EH (cell line): ENCODE results near the gene GLIPR2.
"Not testable (repeated sequence)": the region's sequence is repeated elsewhere in the genome, so short reads cannot be mapped to it uniquely, and the experiment has no call there.

Source experiments
- DNase-seq: peaks from one replicate; pipeline ENCODE4 v3.0.0-alpha.2; 2015; ENCODE audit warnings: low read depth

Gene GLIPR2

DNA sequence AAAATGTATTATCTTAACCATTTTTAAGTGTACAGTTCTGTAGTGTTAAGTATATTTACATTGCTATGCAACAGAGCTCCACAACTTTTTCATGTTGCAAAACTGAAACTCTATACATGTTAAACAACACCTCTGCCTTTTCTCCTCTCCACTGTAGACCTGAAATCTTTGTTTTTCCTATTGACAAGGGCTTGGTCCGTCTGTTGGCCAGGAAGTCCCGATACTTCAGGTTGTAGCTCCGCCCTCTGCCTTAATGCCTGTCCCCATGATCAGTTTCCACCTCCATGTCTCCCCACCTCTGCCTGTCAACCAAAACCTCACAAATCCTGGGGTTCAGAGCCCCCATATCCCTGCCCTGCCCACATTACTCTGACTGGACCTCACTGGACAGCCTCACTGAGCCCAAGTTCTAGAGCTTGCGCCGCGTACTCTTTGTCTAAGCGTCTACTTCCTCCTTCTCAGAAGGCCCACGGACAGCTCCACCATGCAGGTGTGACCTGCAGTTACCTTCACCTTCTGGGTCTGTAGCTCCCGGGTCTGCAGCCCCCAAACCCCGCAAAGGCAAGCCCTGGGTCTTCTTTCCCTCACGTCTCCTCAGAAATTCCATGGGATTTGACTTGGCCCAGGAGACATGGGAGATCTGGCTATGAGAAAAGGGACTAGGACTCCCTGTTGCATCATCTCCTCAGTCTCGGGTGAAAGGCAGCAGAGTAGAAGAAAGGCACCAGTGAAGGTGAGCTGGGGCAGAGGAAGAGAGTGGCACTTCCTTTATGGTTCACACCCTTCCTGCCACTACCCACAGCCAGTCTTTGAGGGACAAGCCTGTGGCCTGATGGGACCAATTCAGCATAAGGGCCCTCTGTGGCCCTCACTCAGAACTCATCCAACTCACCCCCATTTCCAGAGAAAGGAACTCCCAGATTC lies 8.0 kb downstream of the GLIPR2 start:
- no peak for DNase-seq

DNA sequence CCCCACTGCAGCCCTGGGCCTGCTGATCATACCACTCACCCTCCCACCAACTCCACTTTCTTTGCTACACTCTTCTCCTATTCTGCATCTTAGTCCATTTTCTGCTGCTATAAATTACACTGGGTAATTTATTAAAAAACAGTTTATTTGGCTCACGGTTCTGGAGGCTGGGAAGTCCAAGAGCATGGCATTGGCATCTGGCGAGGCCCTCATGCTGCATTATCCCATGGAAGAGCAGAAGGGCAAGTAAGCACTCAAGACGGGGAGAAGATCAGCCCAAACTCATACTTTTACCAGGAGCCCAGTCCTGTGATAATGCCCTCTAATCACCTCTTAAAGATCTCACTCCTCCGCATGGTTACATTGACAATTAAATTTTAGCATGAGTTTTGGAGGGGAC lies 9.4 kb downstream of the GLIPR2 start:
- DNase-seq = no peak

DNA sequence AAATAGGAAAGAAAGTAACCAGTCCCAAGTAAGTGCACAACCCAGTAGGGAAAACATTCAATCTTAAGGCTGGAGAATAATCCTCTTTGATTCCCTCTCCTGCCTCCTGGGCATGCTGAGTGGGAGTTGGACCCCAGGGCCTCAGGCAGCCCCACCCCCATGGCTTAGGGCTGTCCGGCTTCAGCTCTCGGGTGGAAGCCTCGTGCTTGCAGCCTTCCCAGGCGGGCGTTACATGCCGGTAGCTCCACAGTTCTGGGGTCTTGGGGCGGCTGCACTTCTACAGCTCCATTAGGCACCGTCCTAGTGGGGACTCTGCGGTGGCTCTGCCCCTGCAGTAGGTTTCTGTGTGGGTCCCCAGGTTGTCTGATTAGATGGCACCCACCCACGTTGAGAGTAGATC lies 10.1 kb downstream of the GLIPR2 start:
- DNase-seq = no peak

DNA sequence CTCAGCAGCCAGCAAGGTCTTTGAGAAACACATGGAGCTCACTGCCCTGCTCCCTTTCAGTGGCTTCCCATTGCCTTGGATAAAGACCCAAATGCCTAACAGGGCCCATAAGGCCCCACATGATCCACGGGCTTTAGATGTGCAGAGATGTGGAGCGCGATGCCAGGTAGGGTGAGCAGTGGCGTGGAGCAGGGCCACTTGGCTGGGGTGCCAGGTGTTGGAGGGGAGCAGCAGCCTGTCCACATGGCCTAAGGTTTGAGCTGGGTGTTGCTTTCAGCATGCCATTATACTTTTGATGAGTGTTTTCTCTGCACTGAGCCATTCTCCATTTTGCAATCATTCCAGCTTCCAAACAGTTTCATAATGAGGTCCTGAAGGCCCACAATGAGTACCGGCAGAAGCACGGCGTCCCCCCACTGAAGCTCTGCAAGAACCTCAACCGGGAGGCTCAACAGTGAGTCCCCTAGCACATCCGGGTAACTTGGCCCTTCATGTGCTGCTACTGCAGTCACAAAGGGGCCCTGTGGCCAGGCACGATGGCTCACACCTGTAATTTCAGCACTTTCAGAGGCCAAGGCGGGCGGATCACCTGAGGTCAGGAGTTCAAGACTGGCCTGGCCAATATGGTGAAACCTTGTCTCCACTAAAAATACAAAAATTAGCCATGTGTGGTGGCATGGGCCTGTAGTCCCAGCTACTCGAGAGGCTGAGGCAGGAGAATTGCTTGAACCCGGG lies 11.1 kb downstream of the GLIPR2 start:
- DNase-seq = no peak

DNA sequence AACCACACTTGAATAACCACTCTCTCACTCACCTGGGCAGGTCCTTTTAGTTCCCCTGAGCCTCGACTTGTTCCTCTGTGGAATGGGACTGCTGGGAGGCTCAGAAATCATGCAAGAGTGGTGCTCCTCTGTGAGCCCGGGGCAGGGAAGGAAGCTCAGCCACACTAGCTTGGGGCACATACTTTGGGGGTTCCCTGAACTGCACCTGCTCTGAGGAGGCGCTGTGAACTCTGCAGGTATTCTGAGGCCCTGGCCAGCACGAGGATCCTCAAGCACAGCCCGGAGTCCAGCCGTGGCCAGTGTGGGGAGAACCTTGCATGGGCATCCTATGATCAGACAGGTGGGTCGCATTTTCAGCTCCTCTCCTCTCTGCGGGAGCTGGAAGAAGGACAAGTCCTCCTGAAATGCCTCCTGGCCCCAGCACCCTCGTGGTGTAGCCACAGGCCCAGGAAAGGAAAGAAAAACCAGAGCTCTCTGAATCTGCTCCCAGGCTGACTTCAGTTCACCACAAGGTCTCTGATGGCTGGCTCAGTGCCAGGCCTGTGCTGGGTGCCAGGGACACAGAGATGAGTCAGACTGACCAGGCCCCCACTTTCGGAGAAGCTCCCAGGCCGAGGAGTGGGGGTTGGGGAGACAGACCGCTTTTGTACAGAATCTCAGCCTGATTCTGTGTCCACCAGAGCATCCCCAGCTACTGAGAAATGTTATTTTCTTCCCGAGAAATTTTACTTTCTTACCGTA lies 11.9 kb downstream of the GLIPR2 start:
- DNase-seq = peak; percentile 99

DNA sequence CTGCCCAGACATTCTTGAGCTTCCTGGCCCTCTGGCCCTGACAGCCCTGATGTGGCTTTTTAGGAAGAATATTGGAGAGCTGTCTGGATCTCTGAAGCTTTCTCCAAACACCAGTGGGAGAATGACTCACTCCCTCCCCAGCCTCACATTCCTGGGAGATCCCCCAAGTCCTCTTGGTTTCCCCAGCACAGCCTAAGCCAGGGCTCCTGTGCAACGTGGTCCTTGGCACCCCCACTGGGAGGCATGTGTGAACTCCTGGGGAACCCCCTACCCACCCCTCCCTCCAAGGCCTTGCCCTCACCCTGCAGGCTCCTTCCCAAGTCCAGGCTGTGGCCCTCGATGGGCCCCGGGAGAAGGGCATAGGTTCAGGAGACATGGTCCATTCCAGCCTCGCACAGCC lies 12.7 kb downstream of the GLIPR2 start:
- DNase-seq = peak; percentile 87

DNA sequence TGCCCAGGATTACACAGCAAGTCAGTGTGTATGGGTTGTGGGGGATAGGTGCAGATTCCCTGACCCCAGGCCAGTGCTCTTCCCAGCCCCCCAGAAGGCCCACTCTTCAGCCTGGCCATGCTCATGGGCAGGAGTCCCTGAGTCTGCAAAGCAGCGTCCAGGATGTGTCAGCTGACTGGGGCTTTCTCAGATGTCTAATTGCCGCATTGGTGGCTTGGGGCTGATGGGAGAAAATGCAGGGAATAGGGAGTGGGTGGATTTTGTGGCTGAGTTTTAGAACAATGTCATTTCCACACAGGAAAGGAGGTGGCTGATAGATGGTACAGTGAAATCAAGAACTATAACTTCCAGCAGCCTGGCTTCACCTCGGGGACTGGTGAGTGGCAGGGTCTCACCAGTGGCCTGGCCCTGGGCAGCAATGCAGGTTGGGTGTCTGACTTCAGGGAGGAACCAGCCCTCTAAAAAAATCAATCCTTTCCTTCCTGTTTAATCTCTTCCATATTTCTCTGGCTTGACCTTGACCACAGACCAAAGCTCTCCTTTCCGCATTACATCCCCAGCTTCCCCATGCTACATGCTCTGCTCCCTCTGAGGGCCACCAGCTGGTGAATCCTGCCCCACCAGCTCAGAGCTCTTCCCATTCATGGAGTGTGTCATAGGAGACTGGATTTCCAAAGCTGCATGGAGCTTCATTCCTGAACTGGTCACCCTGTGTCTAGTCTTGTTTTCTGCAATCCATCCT lies 14.2 kb downstream of the GLIPR2 start:
- DNase-seq = peak; percentile 61

DNA sequence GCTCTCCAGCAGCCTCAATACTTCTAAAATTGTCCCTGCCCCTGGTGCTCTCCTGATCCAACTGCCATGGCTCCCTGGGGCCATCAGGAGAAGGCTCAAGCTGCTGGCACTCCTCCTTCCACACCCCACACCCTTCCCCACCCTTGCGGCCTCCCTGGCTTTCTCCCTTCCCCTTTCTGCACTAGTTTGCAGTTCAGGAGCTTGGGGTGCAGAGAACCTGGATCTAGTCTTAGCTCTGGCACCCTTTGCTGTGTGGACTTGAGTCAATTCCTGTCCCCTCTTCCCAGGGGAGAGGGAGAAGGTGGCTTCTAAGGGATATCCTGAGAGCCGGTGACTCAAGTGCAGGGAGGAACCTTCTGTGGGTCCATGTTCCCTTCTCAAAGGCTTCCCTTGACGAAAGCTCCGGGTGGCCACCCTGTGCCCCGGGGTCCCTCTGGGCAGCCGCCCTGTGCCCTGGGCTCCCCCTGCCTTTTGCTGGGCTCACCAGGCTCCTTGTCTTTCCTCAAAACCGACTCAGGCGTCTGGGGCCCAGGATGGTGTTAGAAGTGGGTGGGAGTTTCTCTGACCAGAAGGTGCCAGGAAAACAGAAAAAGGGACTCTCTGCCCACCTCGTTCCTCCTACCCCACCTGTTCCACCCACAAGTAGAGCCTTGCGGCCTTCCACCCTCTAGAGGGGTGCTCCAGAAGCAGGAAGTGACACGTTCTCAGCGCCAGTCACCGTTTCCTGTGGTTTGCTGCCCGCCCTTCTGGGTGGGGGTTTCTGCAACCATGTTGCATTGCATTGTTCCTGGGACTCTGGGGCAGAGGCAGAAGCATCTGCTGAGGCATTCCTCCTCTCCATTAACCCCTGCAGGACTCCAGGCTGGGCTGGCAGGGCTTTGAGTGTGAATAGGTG lies 15.0 kb downstream of the GLIPR2 start:
- DNase-seq = peak; percentile 83

DNA sequence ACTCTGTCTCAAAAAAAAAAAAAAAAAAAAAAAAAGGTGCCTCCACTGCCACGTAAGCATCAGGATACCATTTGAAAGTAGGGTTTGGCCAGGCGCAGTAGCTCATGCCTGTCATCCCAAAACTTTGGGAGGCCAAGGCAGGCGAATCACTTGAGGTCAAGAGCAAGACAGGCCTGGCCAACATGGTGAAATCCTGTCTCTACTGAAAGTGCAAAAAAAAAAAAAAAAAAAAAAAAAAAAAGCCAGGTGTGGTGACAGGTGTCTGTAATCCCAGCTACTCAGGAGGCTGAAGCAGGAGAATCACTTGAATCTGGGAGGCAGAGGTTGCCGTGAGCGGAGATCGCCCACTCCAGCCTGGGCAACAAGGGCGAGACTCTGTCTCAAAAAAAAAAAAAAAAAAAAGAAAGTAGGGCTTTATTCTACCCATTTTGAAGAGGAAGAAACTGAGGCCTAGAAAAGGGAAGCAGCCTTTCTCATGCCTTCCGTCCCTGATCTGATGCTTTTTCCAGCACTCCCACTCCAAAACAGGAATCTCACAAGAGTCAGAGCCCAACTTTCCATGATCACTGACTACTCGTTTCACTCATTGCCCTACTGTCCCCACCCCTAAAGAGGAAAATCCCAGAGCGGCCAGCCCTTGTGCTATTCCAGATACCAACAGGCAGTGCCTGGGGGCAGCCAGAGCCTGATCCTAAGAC lies 16.4 kb downstream of the GLIPR2 start:
- DNase-seq = no peak

DNA sequence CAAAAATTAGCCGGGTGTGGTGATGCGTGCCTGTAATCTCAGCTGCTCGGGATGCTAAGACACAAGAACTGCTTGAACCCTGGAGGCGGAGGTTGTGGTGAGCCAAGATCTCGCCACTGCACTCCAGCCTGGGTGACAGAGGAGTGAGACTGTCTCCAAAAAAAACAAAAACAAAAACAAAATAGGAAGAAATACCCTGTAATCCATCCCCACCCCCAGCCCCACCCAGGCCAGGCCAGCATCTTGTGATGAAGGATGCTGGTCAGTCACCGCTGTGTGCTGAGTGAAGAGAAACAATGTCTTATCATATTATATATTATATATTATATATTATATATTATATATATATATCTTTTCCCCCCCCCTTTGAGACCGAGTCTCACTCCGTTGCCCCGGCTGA lies 17.2 kb downstream of the GLIPR2 start:
- no peak for DNase-seq

DNA sequence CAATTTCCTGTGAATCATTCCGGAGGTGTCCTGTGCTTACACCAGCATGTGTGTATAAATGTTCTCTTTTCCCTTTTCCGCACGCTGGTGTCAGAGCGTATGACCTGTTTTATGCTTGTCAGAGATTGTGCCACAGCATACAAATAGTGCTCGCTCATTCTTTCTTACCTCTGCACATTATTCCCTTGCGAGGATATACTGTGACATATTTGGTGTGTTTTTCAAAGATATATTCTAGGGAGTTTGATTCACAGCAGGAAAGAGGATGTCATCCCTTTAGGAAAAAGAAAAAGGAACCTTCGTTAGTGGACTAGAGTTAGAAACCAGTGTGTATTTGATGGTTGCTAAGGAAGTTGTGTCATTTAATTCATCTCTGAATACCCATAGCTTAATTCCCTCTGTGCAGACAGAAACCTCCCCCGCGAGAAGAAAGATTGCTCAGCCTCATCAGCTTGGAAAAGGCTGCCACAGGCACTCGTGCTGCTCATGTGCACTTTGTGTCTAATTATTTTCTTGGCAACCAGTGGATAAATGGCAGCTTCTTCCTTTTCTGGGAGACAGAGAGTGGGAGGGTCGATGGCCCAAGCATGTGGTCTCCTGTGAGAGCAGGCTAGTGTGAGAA lies 17.9 kb downstream of the GLIPR2 start:
- DNase-seq = peak; percentile 72

DNA sequence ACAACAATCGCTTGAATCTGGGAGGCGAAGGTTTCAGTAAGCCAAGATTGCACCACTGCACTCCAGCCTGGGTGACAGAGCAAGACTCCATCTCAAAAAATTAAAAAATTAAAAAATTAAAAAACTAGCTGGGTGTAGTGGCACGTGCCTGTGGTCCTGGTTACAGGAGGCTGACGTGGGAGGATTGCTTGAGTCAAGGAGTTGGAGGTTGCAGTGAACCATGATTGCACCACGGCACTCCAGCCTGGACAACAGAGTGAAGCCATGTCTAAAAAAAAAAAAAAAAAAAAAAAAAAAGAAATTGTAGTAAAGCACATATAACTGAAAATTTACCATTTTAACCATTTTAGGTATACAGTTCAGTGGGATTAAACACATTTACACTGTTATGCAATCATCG lies 19.6 kb downstream of the GLIPR2 start:
- DNase-seq = no peak

DNA sequence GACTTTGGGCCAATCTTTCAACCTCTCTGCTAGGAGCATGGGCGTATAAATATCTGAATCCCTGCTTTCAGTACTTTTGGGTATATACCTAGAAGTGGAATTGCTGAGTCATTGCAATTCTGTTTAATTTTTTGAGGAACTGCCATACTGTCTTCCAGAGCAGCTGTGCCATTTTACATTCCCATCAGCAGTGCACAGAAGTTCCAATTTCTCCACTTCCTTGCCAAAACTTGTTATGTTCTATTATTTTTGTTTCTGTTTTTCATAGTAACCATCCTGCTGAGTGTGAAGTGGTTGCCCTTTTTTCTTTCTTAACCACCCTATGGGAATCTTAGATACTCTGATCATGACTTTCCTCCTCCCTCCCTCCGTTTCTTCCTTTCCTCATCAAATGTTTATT lies 21.6 kb downstream of the GLIPR2 start:
- peak; percentile 29 for DNase-seq

DNA sequence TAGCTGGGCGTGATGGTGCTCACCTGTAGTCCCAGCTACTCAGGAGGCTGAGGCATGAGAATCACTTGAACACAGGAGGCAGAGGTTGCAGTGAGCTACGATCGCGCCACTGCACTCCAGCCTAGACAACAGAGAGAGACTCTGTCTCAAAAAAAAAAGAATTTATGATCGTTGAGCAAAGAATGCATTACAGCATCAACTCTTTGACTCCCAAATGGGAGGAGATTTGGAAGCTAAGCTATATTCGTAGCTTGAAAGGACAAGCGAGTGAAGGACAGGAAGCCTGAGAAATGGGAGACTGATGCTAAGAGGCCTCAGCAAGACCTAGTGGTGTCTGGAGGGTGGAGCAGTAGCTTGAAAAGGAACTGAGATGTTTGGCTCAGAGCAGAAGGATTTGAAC lies 22.4 kb downstream of the GLIPR2 start:
- peak; percentile 56 for DNase-seq

DNA sequence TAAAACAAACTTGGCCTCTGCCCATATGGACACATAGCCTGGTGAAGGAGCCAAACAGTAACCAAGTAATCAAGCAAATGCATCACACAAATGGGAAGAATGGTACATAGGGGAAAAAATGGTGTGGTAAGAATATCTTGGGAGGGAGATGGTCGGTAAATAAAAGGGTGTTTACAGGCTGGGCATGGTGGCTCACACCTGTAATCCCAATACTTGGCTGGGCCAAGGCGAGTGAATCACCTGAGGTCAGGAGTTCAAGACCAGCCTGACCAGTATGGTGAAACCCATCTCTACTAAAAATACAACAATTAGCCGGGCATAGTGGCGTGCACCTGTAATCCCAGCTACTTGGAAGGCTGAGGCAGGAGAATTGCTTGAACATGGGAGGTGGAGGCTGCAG lies 23.0 kb downstream of the GLIPR2 start:
- not testable (repeated sequence) for DNase-seq

DNA sequence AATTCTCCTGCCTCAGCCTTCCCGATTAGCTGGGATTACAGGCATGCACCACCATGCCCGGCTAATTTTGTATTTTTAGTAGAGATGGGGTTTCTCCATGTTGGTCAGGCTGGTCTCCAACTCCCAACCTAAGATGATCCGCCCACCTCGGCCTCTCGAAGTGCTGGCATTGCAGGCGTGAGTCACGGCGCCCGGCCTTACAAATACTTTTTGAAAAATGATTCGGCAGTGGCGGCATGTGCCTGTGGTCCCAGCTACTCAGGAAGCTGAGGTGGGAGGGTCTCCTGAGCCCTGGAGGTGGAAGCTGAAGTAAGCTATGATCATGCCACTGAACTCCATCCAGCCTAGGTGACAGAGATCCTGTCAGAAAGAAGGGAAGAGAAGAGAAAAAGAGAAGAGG lies 23.6 kb downstream of the GLIPR2 start:
- DNase-seq = not testable (repeated sequence)

DNA sequence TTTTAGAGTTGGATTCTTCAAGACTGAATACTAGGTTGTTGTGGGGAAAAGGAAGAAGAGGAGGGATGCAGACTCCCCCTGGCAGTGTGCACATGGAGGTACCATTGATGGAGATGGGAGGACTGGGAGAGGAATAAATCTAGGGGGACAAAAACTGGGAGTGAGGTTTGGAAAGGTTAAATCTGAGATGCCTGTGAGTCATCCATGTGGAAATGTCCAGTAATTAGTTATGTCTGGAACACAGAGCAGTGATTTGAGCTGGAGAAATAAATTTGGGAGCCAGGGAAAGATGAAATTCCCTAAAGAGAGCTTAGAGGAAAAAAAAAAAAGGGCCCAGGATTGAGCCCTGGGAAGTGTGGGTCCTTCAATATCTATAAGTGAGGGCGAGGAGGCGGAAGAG lies 24.7 kb downstream of the GLIPR2 start:
- peak; percentile 60 for DNase-seq

DNA sequence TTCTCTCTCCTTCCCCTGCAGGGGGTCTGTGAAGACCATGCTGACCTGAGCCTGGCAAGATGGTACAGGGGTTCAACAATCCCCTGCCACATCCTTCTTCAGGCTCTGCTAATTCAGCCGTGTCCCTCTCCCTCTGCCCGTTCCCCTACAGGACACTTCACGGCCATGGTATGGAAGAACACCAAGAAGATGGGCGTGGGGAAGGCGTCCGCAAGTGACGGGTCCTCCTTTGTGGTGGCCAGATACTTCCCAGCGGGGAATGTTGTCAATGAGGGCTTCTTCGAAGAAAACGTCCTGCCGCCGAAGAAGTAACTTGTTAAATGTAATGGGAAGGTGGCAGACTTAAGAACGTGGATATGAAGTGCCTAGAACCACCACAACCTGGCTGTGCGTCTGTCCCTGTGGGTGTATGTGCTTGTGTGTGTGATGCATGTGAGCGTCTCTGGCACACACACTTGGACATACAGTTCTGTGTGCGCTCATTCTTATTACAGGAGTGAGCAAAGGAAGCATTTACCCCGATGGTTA lies 25.7 kb downstream of the GLIPR2 start:
- no peak for DNase-seq

DNA sequence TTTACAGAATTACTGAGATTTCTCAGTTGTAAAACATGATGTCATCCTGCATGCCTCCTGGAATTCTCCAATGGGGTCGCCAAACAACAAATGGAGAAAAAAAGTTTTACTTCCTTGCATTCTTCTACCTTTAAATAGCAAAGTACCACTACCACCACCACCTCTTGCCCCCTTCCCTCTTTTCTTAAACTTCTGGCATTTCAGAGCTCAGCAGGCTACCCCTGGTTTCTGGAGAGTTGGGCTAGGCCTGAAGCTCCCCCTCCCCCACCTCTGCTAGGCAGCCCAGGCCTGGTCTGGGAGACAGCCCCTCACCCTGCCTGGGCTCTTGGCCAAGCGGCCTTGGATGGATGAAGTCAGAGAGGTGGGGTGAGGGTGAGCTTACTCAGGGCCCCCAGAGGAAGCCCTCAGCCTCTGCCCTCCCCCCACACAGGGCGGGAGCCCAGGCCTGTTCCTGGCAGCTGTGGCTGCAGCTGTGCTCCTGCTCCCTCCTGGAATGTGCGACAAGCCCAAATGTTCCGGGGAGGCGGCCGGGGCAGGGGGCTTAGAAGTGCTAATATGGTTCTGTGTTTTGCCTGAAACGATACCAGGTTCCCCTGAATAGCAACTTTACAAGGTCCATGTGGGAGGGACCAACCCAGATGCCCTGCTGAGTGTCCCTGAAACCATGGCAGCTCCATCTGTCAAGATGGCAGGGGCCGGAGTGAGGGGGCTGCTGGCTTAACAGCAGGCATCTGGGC lies 26.7 kb downstream of the GLIPR2 start:
- peak; percentile 75 for DNase-seq
